ENCODE data around the gene C5orf46.
A peak's percentile ranks its signal among the peaks of the same experiment; 100 is the strongest.
"Not testable (repeated sequence)": the region's sequence is repeated elsewhere in the genome, so short reads cannot be mapped to it uniquely, and the experiment has no call there.

Gene C5orf46

DNA sequence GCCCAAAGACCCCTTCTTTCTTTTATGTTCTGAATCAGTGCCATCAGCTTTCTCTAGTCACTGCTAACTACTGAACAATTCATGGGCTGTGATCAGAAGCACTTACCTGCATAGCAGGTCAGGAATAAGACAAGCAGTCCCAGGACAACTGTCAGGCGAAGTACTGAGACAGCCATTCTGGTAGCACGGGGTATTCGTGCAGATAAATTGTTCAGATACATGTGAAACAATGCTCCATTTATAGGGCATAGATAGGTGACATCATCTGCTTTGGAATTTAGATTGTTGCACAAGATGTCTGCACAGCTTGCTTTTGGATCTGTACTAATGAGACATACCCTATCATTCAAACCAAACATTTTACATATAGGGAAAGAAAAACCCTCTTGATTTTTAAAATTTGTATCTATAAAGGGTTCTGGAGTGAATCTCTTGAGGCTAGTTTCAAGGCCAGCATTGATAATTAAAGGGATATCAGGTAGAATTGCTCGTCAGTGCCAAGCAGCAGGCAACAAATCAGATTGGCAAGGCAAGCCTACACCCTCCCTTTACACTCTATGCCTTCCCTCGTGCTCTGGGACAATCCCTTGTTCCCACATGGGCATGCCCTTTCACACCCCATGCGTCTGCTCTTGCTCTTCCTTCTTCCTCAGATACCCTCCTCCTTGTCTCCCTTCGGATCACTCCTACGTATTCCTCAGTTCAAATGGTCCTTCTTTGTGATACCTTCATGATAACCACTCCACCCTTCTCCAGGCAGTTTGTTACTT is at the start of gene C5orf46:
Gene C5orf46, minus strand, starts transcription at position 213 of the 770 bp plus-strand sequence. Its CDS starts 37 bp downstream, at position 176.
- no peak for FAIRE-seq

DNA sequence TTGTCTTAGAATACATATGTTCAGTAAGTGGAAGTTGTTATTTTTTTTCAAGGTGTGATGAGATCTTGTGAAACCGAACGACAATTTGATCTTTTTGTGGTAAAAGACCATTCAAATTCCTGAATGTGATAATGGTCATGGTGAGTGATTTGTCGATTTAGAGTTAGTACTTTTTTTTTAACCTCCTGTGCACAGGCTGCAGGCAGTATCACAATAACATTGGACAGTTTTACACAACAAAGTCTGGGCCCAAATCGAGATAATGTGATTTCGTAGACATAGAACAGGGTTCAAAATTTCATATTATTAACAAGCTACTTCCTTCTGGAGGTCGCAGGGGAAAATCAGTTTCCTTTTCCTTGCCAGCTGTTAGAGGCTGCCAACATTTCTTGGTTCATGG is 48.6 kb upstream of the C5orf46 start:
- FAIRE-seq, result no peak

DNA sequence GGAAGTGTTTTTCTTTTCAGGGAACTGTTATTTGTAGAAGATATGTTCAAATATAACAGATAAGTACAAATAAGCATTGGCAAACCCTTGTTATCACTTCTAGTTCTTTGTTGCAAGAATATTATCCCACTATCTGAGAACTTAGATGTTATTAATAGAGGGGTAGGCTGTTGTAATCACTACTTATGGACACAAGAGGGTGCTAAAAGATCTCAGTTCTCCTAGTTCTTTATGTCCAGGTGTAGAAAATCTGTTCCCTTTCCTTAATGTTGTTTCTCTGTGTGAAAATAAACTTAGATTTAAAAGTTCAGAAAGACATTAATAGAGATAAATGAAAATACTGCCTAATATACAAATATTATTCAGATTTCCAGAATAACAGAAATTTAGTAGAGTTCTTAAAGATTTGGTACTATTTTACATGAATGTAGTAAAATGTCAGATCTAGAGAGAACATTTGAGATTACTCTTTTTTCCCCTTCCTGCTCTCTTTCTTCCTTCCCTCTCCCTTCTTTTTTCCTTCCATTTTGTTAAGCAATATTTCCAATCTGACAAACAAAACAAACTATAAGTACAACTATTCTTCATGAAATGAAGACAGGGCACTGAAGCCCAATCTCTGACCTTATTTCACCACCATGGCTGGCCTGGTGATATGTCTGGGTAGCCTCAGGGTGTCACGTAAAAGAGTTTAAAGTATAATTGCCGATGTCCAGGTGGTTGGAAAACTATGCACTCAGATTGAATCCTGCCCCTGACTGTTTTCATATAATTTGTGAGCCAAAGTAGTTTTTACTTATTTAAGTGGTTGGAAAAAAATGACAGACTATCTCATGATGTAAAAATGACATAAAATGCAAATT is 43.6 kb upstream of the C5orf46 start:
- peak; percentile 72 for FAIRE-seq

DNA sequence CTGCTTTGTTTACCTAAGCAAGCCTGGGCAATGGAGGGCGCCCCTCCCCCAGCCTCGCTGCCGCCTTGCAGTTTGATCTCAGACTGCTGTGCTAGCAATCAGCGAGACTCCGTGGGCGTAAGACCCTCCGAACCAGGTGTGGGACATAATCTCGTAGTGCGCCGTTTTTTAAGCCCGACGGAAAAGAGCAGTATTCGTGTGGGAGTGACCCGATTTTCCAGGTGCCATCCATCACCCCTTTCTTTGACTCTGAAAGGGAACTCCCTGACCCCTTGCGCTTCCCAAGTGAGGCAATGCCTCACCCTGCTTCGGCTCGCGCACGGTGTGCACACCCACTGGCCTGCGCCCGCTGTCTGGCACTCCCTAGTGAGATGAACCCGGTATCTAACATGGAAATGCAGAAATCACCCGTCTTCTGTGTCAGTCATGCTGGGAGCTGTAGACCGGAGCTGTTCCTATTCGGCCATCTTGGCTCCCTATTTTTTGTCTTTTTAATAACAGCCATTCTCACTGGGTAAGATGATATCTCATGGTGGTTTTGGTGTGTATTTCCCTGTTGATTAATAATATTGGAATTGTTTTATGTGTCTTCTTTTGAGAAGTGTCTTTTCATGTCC is 40.4 kb upstream of the C5orf46 start:
- FAIRE-seq, result not testable (repeated sequence)

DNA sequence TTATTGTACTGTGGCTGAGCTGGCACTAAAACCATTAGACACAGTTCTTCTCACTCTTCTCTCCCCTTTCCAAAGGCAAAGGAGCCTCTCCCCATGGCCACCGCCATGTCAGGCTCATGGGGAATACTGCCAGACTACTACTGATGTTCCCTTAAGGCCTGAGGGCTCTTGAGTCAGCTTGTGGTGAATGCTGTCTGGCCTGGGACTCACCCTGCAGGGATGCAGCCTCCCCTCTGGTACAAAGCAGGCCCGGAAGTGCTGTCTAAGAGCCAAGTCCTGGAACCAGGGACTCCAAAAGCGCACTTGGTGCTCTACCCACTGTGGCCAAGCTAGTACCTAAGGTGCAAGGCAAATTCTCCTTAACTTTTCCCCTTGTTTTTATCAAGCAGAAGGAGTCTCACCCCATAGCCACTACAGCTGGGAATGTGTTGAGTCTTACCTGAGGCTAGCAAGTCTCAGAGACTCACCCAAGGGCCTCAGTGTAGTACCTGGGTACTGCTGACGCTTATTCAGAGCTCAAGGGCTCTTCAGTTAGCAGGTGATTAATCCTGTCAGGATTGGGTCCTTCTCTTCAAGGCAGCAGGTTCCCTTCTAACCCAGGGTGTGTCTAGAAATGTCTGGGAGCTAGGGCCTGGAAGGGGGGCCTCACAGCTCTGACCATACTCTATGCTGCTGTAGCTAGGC is 33.2 kb upstream of the C5orf46 start:
- no peak for FAIRE-seq

DNA sequence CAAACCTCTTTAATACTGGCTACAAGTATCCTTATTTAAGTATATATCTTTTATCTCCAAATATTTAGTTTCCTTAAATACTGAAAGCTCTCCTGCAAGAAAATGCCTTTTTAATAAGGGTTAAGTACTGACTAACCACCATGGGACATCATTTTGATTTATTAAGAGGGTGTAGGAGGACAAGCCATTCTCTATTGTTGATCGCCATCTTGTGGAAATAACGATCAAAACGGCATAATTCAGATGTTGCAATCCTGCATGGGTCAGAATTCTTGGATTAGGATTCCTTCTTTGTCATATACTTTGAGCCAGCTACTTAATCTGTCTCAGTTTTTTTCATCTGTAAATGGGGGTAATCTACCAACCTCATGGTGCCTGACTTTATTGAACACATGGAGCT is 28.7 kb upstream of the C5orf46 start:
- FAIRE-seq, result no peak

DNA sequence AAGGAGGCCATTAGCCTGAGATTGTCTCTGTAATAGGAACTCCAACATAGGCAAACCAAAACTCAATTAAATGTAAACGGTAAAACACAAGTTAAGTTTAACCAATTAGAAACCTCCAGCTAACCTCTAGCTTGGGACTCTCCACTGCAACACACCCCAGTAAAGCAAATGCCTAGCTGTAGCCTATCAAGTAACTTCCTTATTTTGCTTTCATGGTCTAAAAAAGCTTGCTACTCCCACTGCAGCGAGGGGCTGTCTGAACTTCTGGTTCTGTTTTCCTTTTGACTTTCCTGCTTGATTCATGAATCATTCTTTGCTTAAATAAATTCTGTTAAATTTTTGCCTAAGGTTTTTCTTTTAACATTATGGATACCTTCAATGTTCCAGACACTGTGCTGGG is 24.4 kb upstream of the C5orf46 start:
- no peak for FAIRE-seq

DNA sequence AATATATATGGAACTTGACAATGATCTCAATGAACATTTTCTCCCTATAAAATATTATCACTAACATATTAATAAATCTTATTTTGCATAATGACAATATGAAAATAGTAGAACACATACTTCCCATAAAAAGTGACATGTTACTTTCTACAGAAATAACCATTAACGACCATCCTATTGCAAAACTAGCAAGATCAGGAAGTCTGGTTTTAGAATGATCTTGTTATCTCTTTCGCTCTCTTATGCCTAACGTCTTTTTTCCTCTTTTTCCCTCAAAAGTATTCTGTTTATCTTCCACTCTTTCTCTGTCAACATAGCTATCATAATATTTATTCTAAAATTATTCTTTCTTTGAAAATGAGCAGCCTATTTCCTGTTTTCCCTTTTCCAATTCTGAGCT is 21.6 kb upstream of the C5orf46 start:
- no peak for FAIRE-seq

DNA sequence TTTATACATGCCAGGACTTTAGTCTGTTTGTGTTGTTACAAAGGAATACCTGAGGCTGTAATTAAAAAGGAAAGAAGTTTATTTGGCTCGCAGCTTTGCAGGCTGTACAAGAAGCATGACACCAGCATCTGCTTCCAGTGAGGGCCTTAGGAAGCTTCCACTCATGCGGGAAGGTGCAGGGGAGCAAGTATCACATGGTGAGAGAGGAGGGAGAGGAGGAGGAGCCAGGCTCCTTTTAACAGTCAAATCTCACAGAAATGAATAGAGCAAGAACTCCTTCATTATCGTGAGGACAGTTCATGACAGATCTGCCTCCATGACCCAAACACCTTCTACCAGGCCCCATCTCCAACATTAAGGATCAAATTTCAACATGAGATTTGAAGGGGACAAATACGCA is 18.7 kb upstream of the C5orf46 start:
- FAIRE-seq, result no peak

DNA sequence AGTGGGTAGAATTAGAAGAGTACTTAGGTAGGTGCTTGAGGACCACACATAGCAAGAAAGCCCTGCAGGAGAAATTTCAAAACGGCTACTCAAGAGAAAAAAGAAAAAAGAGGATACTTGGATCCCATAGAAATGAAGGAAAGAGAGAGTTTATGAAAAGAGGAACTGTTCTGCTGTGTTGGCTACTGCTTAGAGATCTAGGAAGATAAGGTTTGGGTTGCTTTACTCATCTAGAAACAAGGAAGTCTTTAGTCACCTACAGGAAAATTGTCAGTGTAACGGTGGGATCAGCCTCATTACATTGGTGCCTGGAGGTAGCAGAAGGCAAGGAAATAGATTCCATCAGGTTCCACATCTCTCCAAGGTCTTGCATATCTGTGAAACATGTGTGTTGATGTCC is 14.8 kb upstream of the C5orf46 start:
- FAIRE-seq, result no peak

DNA sequence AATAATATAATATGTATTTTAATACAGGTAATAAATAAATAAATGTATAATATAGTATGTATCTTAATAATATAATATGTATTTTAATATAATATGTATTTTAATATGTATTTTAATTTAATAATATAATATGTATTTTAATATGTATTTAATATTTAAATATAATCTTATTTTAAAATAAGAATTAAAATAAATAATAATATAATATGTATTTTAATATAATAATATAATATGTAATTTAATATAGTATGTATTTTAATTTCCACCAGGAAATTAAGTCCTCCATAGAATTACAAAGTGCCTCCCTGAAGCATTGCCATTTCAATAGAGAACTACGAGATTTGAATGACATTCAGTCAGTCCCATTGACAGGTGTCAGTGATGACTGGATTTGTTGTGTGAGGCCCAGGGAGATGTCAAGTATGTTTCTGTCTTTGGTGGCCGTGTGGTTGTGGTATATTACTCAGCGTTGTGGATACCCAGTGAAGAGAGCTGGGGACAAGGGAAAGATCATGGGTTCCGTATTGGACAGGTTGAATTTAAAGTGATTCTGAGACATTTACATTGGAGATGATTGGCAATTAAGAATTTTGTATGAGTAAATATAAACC is 14.2 kb upstream of the C5orf46 start:
- peak; percentile 99 for FAIRE-seq

DNA sequence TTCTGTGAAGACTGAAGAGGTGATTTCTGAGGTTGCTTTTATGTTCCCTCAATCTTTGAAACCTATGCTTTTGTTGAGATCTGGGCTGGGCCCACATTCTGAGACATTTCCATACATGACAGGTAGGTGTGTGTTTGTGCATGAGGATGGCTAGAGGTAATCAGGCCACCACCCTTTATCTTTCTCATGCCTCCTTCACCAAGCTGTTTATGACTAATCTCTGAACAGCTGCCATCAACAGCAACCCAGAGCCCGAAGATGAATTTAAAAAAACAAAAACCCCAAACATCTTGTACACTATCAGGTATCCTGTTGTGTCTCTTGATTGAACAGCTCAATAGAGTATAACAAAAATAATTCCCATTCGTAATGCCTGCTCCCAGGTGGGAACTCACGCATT is 12.6 kb upstream of the C5orf46 start:
- no peak for FAIRE-seq

DNA sequence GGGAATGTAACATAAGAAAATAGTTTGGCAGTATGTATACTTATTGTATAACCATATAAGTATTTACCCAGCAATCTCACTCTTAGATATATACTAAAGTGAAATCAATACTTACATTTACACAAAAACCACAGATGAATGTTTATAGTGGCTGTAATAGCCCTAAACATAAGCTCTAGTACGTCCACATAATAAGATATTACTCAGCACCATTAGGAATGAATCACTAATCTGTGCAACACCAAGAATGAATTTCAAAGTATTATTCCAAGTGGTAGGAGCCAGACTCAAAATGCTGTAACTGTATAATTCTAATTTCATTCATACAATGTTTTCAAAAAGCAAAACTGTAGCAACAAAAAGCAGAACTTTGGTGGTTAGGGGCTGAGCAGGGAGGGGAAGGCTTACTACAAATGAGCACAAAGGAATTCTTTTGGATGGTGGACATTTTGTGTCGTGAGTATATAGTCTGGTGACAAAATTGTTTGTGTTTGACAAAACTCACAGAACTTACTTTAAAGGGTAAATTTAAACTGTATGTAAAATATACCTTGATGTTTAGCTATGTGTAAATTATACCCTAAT is 11.9 kb upstream of the C5orf46 start:
- FAIRE-seq, result no peak

DNA sequence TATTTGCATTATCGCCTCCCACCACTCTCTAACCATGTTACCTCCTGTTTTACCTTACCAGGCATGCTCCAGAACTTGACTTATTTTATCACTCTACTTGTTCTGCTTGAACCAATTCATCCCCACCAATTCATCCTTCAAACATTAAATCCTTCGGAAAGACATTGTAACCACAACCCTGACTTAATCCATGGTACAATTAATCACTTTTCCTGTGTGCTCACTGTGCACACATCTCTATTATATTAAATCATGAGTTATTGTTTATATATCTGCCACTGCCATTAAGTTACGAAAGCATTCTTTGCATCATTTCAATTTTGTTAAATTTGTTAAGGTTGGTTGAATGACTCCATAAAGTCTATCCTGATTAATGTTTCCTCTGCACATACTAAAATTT is 7.4 kb upstream of the C5orf46 start:
- FAIRE-seq, result no peak

DNA sequence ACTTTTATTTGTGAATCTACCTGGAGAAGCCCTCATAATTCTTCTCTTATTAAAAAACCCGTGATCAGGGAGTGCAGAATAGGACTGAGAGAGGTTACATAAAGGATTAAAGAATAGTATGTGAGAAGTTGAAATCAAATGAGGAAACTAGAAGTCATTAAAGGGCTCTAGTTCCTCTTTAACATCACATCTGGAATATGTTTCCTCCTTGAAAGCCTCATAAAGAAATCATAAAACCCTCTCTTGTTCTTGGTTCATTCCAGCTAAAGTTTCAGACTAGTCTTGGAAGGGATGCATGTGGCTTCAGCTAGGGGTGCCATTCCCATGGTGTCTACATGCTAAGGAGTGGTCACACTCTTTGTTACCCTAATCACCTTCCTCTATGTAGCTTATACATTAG is 5.7 kb upstream of the C5orf46 start:
- FAIRE-seq, result no peak

DNA sequence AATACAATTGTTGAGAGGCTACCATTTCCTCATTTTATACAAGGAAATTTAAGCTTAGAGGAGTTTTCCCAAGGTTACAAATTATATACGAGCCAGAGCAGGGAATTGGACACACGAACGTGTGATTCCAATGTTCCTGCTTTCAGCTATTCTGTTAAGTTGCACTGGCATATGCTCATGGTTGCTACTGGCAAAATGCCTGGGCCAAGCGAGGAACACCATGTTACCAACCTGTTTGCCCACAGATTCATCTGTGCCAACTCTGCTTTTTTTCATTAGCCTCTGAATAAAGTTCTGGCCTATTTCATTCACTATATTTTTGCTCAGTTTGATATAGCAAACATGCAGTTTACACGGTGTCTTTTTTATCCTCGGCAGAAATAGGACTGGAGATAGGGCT is 5.1 kb upstream of the C5orf46 start:
- FAIRE-seq, result no peak

DNA sequence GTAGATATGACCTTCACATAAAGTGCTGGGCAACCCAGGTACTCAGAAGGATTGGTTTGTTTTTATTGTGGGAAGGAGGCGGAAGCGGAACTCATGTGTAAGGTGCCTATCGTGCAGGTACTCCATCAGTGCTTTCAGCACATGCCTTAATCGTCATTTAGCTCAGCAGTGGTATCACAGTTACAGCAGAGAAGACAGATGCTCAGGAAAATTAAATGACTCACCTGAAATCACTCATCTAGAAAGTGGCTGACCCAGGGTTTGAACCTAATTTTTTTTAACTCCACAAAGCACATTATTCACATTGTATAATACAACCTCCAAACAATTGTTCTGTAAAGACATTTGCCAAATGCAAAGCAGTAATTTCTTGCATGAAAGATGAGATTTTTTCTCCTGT is 2.2 kb downstream of the C5orf46 start:
- FAIRE-seq, result no peak

DNA sequence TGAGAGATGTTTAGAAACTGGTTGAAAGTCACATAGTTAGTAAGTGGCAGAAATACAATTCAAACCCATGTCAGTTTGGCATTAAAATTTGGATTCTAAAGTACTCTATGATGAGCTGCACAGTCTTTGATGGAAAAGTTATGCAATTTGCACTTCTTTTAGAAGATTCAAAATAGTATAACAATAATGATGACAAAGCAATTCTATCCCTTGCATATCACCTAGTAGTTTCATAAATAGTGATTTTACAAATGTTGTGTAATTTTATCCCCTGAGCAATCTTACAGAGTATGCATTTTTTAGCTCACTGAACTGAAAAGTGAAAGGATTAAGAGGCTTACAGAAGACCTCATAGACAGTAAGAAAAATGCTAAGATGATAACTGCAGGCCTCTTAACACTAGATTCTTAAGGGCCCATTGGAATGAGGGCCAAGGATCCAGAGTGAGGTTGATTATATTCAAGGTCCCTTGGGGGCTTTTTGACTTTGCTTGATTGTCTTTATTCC is 3.7 kb downstream of the C5orf46 start:
- FAIRE-seq, result no peak

DNA sequence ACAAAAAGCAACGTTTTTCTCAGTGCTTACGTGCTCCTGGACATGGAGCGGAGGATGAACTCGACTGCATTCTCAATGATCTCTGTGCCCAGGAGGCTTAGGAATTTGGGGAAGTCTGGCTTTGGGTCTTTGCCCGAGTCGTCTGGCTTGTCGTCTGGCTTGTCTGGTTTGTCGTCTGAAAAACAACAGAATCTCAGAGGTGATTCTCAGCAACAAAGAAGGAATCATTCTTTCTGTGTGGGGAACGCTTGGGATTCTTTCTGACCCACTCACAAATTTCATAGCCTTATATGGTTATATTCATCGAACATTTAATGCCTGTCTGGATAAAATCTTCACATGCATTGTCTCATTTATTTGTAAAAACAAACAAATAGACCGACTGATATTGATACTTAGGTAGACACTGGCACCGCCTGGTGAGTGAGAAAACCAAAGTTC is 4.7 kb downstream of the C5orf46 start:
- FAIRE-seq, result no peak

DNA sequence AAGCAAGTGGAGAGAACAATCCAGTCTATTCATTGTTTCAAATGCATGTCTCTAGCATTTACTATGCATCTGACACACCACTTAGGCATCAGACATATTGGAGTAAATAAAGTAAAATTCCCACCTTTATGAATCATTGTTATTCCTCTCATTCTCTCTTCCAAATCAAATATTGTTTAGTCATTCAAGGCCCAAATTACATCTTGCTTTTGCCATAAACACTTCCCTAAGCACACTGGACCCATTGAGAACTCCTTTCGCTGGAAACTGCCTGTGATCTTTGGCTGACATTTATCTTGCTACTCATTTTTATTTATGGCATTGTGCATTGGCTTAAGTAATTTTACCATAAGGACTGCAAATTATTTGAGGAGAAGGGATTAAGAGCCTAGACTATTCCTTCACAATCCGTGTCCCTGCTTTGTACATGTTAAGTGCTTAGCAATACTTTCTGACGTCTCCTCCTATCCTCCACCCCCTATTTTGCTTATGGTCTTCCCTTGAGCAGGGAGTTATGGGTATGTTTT is 7.4 kb downstream of the C5orf46 start:
- FAIRE-seq, result no peak

DNA sequence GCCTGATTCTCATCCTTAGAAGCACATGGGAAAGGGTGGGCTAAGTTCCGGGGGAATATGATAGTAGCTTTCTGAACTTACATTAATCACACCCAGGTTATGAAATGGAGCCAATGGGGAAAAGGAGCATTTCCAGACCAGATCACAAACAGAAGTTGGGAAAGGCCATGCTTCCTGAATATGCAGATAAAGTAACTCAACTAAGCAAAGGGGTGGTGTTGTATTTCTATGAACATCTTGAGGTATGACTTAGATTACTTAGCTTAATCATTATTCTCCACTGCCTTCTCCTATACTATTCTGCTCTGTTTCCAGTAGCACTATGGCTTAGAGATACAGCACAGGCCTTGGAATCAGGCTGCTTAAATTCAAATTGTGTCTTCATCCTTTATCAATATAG is 10.5 kb downstream of the C5orf46 start:
- no peak for FAIRE-seq

DNA sequence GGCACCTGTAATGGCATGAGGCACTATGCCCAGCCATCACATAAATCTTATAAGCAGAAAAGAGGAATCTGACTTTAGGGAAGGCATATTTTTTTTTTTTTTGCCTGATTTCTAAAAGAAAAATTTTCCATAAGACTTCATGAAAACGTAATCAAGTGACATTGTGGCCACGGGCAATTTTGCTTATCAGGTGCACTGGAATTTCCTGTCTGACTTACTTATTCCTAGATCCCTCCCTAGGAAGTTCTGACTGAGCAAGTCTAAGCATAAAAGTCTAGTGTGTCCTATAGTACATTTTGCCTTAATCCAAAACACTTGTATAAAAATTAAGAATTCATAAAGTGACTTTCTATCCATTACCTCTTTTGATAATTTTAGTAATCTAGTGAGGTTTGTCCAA is 12.5 kb downstream of the C5orf46 start:
- no peak for FAIRE-seq

All from colon (tissue), 2 donors.